ENCODE results near the gene HMGXB3.

DNA sequence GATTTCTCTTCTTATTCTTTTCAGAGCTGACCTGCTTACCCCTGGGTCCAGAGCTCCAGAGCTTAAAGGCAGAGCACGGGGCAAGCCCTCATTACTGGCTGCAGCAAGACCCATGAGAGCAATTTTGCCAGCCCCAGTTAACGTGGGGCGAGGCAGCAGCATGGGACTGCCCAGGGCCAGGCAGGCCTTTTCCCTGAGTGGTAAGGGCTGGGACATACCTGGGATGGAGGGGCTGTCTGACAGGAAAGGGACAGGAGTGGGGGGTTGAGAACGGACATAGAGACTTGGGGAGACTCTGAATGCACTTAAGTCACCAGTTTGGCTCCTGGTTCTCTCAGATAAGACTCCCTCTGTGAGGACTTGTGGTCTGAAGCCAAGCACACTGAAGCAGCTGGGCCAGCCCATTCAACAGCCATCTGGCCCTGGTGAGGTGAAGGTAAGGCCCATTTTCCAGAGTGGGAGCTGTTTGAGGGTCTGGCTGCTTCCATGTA, 26.2 kb downstream of the HMGXB3 start:
- TF ChIP-seq, protein P1, sequence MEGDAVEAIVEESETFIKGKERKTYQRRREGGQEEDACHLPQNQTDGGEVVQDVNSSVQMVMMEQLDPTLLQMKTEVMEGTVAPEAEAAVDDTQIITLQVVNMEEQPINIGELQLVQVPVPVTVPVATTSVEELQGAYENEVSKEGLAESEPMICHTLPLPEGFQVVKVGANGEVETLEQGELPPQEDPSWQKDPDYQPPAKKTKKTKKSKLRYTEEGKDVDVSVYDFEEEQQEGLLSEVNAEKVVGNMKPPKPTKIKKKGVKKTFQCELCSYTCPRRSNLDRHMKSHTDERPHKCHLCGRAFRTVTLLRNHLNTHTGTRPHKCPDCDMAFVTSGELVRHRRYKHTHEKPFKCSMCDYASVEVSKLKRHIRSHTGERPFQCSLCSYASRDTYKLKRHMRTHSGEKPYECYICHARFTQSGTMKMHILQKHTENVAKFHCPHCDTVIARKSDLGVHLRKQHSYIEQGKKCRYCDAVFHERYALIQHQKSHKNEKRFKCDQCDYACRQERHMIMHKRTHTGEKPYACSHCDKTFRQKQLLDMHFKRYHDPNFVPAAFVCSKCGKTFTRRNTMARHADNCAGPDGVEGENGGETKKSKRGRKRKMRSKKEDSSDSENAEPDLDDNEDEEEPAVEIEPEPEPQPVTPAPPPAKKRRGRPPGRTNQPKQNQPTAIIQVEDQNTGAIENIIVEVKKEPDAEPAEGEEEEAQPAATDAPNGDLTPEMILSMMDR (IDR thresholded peaks at IDR 0.05): no peak
- no peak for TF ChIP-seq EZH2 (IDR thresholded peaks at IDR 0.05)
- no peak for TF ChIP-seq EZH2phosphoT487 (IDR thresholded peaks at IDR 0.05)

All from neural progenitor cell (in vitro differentiated cells).